ENCODE results near the gene RPL3.
A peak's percentile ranks its signal among the peaks of the same experiment; 100 is the strongest.

RPL3 gene

GRCh38 chr22:39319284-39320022, at the start of gene RPL3:
RPL3 (minus strand) TSS chr22:39319623; CDS start chr22:39319597, 26 bp downstream.
- TF ChIP-seq CTCF (IDR thresholded peaks at IDR 0.05; ENCODE audit: low read depth, low read length) = no peak
- peak within 1 kb of the TSS; percentile 95 for H3K4me3 ChIP-seq (ENCODE audit: low read depth, low read length)

GRCh38 chr22:39369186-39369585, 49.8 kb upstream of the RPL3 start:
- H3K4me3 ChIP-seq (ENCODE audit: low read depth, low read length) = no peak overlapping the region
- TF ChIP-seq CTCF (IDR thresholded peaks at IDR 0.05; ENCODE audit: low read depth, low read length) = no peak

DNA sequence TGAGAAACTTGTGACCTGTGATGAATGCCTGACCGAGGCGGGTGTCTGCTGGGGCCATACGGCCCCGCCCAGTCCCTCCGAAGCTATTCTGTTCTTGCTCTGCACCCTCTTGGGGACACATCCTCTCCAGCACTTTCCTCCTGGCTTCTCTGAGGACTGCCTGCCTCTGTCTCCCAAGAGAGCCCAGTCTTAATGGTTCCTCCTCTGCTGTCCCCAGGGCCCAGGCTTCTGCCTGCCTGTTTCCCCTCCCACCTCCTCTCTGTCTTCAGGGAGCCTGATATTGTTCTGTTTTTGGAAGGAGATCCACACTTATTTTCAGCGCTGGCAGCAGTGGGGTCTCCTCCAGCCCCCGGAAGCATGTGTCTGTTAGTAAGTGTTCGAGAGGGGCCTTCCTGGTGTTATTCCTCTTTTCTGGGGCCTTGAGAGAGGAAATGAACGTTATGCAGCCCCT, 49.1 kb upstream of the RPL3 start:
- TF ChIP-seq CTCF (IDR thresholded peaks at IDR 0.05; ENCODE audit: low read depth, low read length) = no peak
- H3K4me3 ChIP-seq (ENCODE audit: low read depth, low read length) = no peak overlapping the region

GRCh38 chr22:39367035-39367434, 47.6 kb upstream of the RPL3 start:
- no peak overlapping the region for H3K4me3 ChIP-seq (ENCODE audit: low read depth, low read length)
- no peak for TF ChIP-seq CTCF (IDR thresholded peaks at IDR 0.05; ENCODE audit: low read depth, low read length)

DNA sequence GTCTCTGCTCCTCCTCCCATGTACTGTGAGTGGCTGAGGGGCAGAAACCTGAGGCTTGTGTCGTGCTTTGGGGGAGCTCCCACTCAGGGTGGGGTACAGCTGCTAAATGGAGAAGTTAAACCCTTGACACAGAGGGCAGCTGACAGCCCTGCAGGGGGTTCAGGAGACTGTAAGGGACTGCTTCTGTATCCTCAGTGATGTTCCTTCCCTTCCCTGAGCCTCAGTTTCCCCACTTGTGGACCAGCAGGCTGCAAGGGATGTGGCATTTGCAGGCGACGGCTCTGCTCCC, 46.0 kb upstream of the RPL3 start:
- TF ChIP-seq CTCF (IDR thresholded peaks at IDR 0.05; ENCODE audit: low read depth, low read length) = no peak
- no peak overlapping the region for H3K4me3 ChIP-seq (ENCODE audit: low read depth, low read length)

DNA sequence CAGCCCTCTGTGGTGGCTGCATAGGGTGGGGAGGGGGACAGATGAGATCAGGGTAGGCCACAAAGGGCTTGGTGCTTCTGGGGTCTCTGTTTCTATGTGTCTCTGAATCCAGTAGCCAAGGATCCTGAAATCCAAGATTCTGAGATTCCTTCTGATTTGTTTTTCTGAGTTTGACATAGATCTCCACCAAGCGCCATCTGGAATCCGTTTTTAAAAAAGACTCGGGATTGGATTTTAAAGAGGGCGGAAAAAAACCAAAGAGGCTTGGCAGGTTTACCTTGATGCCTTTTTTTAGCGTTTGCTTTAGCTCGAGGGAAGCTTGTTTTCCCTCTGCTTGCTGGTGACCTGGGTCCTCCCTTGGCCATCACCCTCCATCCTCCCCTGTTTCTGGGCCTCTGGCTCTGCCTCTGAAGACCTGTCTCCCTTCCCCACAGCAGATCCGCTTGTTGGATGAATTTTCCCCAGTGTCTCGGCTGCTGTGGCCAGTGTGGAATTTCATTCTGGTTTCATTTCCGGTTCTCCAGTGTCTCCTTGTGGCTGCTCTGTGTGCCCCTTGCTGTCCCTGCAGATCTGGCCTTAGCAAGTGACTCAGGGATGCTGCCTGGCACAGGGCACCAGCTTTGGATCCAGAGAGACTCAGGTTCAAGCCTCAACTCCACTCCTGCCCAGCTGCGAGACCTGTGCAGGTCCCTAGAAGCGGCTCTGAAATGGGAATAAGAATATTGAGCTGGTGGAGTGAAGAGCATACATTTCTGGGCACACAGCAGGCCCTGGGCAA, 45.5 kb upstream of the RPL3 start:
- no peak overlapping the region for H3K4me3 ChIP-seq (ENCODE audit: low read depth, low read length)
- TF ChIP-seq CTCF (IDR thresholded peaks at IDR 0.05; ENCODE audit: low read depth, low read length) = no peak
